Measurements from ENCODE around the gene PTPN4.

DNA sequence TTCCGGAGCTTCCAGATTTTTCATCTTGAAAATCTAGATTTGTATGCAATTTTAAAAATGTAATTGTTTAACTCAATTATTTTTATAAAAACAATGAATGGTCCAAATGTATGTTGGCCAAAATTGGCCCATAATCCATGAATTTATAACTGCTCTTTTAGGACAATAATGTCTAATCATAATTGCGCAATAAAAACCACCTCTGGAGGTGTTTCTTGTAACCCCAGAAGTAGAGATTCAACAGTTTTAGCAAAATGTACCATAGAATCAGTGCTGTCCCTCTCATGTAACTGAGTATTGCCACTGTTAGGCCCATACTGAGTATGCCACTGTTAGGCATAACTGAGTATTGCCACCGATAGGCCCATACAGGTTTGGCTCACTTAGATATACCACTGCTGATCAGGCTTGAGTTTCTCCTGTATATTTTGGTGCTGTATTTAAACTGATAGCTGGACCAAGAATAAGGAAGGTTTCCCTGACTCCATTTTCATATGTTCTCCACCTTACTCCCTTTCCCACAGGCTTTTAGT lies 182.3 kb downstream of the PTPN4 start:
- TF ChIP-seq CTCF (IDR thresholded peaks at IDR 0.05) (no peak), POLR2A (IDR thresholded peaks at IDR 0.05) (no peak)

All from esophagus squamous epithelium (tissue), 4 donors.